Vagina (tissue), 2 donors: ENCODE measurements around the gene TMEM30A. TPM values are rescaled to one million over a fixed set of nuclear protein-coding genes. Genes with fewer than 3 reads are reported as not detected.

Experiments used
- DNase-seq, 2 donors: peaks; one replicate each; pipeline ENCODE4 v3.0.0-alpha.2; 2017; ENCODE audit errors: extremely low spot score in 2 of 2
- H3K27ac ChIP-seq: fragments of 200-600 bp; sonication (generic); one replicate; pipeline ENCODE4 v1.5.1; 2019
- H3K27me3 ChIP-seq: fragments of 200-600 bp; sonication (generic); one replicate; pipeline ENCODE4 v1.5.1; 2019
- H3K36me3 ChIP-seq, 2 donors: fragments of 200-600 bp; sonication (generic); one replicate each; pipeline ENCODE4 v1.5.1; 2017 to 2019
- H3K4me1 ChIP-seq: fragments of 200-600 bp; sonication (generic); one replicate; pipeline ENCODE4 v1.5.1; 2019
- H3K4me3 ChIP-seq, 2 donors: fragments of 200-600 bp; sonication (generic); 1 replicate in 1 of 2; 2 replicates in 1 of 2; pipeline ENCODE4 v1.5.1; 2016 to 2019
- H3K9me3 ChIP-seq: fragments of 200-600 bp; sonication (generic); one replicate; pipeline ENCODE4 v1.5.1; 2019
- POLR2A ChIP-seq, 2 donors: fragments of 450-650 bp; IDR thresholded peaks; one replicate each; pipeline ENCODE4 v1.6.1; 2017; ENCODE audit warnings: antibody characterized with exemption in 2 of 2, mild to moderate bottlenecking in 2 of 2, moderate library complexity in 2 of 2
- POLR2AphosphoS5 ChIP-seq, 2 donors: sonication (generic); formaldehyde crosslinking; IDR thresholded peaks; one replicate each; pipeline ENCODE4 v1.9.0; 2017; ENCODE audit warnings: antibody characterized with exemption in 2 of 2, mild to moderate bottlenecking in 2 of 2, low read depth in 1 of 2; ENCODE audit not compliant: insufficient read depth in 1 of 2
- intact Hi-C: fragments of 100-400 bp; cut with DNase I; formaldehyde crosslinking; loops from one replicate; pipeline ENCODE4 v1.15.1; 2023
- total RNA-seq: library from RNA; depleted of rRNA; stranded (reverse); fragments of >200 nt; gene quantifications from one replicate; pipeline ENCODE4 v1.2.3, GENCODE V29; 2016
- TF ChIP-seq, protein P1 (sequence below), 3 experiments: fragments of 450-650 bp in 2 of 3; fragments of 200-600 bp in 1 of 3; sonication (generic) in 1 of 3; IDR thresholded peaks; one replicate each; pipeline ENCODE4 v1.5.1; 2017 to 2019; ENCODE audit warnings: antibody characterized with exemption in 3 of 3, mild to moderate bottlenecking in 2 of 3, moderate library complexity in 2 of 3

The TMEM30A gene
- total RNA-seq, 1 donor from 2014 or later = 52.1 TPM

DNA sequence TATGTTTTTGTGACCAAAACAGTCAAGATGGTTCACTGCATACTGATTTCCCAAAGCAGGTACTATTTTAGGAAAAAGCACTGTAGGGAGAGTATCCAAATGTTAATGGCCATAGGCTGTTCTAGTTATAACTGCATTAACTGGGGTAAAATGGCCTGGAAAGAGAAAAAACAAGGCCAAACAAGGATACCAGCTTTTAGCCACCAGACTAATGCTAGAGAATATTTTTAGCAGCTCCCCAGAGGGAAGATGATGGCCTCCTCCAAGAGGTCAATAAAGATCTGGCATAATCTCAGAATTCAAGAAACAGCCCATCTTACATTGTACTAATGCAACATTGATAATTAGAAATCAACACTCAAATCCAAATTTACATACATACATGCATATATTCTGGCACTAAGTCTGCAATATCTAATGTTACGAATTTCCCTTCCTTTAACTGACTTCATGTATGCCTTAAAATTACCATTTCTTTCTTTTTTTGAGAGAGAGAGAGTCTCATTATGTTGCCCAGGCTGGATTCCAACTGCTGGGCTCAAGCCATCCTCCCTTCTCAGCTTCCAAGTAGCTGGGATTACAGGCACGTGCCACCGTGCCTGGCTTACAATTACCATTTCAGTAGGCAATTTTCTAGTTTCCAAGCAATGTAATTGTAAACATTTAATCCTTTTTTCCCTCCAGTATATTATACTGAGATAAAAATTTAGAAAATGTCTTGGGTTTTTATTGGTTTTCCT, 50.3 kb downstream of the TMEM30A start:
- Histone ChIP-seq H3K27ac (no peak overlapping the region), H3K9me3 (no peaks in the 10 kb centered on the region), H3K27me3 (no peaks in the 10 kb centered on the region), H3K4me1 (no peaks in the 10 kb centered on the region), H3K36me3 (peaks cover 0 to 11% of the 10 kb centered on the region in 2 donors), H3K4me3 (no peak overlapping the region)
- TF ChIP-seq POLR2AphosphoS5 (IDR thresholded peaks at IDR 0.05; ENCODE audit: insufficient read depth in 1 of 2, low read depth in 1 of 2) (no peak), POLR2A (IDR thresholded peaks at IDR 0.05) (no peak)
- TF ChIP-seq, protein P1, sequence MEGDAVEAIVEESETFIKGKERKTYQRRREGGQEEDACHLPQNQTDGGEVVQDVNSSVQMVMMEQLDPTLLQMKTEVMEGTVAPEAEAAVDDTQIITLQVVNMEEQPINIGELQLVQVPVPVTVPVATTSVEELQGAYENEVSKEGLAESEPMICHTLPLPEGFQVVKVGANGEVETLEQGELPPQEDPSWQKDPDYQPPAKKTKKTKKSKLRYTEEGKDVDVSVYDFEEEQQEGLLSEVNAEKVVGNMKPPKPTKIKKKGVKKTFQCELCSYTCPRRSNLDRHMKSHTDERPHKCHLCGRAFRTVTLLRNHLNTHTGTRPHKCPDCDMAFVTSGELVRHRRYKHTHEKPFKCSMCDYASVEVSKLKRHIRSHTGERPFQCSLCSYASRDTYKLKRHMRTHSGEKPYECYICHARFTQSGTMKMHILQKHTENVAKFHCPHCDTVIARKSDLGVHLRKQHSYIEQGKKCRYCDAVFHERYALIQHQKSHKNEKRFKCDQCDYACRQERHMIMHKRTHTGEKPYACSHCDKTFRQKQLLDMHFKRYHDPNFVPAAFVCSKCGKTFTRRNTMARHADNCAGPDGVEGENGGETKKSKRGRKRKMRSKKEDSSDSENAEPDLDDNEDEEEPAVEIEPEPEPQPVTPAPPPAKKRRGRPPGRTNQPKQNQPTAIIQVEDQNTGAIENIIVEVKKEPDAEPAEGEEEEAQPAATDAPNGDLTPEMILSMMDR (IDR thresholded peaks at IDR 0.05) = no peak
- no peak for DNase-seq
- intact Hi-C loops = no loop called here

DNA sequence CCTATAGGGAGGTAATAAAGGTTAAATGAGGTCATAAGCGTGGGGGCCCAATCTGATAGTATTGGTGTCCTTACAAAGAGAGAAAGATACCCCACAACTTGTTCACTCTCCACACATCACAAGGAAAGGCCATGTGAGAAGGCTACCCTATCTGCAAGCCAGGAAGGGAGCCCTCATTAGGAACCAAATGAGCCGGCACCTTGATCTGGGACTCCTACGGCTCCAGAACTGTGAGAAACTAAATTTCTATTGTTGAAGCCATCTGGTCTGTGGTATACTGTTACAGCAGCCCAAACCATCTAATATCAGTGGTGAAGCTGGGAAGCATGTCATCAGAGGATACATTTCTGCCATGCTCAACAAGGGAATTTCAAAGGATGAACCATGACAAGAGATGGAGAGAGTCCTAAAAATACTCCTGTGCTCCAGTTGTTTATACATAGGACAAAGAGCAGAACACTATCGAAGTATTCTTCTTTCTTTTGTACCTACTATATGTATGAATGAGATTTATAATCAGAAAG, 51.4 kb downstream of the TMEM30A start:
- Histone ChIP-seq H3K4me1 (no peaks in the 10 kb centered on the region), H3K27ac (no peak overlapping the region), H3K4me3 (no peak overlapping the region), H3K27me3 (no peaks in the 10 kb centered on the region), H3K36me3 (peaks cover 0 to 5% of the 10 kb centered on the region in 2 donors), H3K9me3 (no peaks in the 10 kb centered on the region)
- DNase-seq = no peak
- intact Hi-C loops = no loop called here
- TF ChIP-seq POLR2AphosphoS5 (IDR thresholded peaks at IDR 0.05; ENCODE audit: insufficient read depth in 1 of 2, low read depth in 1 of 2) = no peak
- TF ChIP-seq, protein P1 (IDR thresholded peaks at IDR 0.05) = no peak
- TF ChIP-seq POLR2A (IDR thresholded peaks at IDR 0.05) = no peak

DNA sequence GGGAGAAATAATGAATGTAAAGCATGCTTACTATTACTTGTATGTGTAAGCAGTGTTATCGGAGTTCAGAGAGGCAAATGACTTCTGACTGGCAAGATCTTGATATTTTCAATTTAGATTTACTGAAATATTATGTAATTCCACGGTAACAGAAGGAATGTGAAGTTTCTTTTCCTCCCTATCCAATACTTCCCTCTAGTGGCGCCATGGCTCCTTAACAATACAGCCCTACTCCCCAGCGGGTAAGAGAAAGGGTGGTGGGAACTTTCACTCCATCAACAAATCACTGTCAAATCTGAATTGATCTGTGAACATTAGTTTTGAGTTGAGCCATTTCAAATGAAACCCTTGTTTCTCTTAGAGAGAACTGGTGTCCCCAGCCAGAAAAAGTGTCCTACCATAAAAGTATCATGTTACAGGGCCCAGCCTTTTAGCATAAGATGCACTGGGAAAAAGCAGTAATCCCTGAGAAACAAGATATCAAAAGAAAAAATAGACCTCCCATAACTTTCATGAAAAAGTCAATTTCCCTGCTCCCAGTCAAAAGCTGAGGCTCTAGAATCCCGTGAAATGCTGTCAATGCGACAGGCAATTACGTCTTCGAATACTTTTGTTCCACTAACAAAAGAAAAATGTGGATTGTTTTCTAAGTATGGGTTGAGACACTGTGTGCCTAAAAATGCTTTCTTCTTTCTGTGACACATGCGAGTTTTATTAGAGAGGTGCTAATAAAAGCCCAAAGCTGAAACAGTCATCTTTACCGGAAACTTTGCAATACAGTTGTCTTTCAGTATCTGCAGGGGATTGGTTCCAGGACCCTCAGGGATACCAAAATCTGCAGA, 53.9 kb downstream of the TMEM30A start:
- no peak for DNase-seq
- Histone ChIP-seq H3K4me1 (no peaks in the 10 kb centered on the region), H3K36me3 (no peaks in the 10 kb centered on the region), H3K27ac (no peak overlapping the region), H3K27me3 (no peaks in the 10 kb centered on the region), H3K4me3 (no peak overlapping the region), H3K9me3 (no peaks in the 10 kb centered on the region)
- TF ChIP-seq POLR2A (IDR thresholded peaks at IDR 0.05) (no peak), POLR2AphosphoS5 (IDR thresholded peaks at IDR 0.05; ENCODE audit: insufficient read depth in 1 of 2, low read depth in 1 of 2) (no peak)
- TF ChIP-seq, protein P1 (IDR thresholded peaks at IDR 0.05) = peak in 2 of 3 experiments; percentile 34 to 41
- intact Hi-C loops = no loop called here

DNA sequence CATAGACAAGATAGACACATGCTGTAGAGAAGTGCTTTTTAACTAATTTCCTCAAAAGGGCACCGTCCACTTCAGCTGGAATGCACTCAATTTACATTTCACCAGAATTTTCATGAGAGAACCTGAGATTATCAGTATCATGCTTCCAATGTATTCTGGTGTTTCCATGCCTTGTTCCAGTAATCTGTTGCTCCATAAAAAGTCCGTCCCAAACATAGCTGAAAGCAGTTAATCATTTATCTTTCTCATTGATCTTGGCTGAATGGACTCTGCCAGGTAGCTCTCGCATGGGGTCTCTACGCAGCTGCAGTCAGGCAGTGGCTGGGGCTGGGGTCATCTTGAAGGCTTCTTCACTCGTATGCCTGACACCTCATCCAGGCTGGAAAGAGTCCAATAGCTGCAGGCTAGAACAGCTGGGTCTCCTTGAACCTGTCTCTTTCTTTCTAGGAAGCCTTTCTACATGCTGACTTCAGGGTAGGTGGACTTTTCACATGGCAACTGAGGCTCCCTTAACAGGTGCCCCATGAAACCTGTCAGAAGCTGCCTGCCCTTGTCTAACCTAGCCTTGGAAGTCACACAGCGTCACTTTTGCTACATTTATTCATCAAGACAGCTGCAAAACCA, 60.2 kb downstream of the TMEM30A start:
- intact Hi-C loops = no loop called here

More for the DNA sequence above, 60.2 kb downstream of the TMEM30A start:
- DNase-seq = no peak
- H3K36me3 ChIP-seq = no peaks in the 10 kb centered on the region
- TF ChIP-seq POLR2A (IDR thresholded peaks at IDR 0.05) = no peak
- TF ChIP-seq, protein P1 (IDR thresholded peaks at IDR 0.05) = no peak
- no peak for TF ChIP-seq POLR2AphosphoS5 (IDR thresholded peaks at IDR 0.05; ENCODE audit: insufficient read depth in 1 of 2, low read depth in 1 of 2)
- no peak overlapping the region for H3K27ac ChIP-seq
- no peaks in the 10 kb centered on the region for H3K4me1 ChIP-seq
- H3K27me3 ChIP-seq = no peaks in the 10 kb centered on the region
- H3K4me3 ChIP-seq = no peak overlapping the region
- no peaks in the 10 kb centered on the region for H3K9me3 ChIP-seq
